ENCODE data around the gene CNOT6. TPM values are rescaled to one million over a fixed set of nuclear protein-coding genes. Genes with fewer than 3 reads are reported as not detected.
A peak's percentile ranks its signal among the peaks of the same experiment; 100 is the strongest.
"Not testable (repeated sequence)": the region's sequence is repeated elsewhere in the genome, so short reads cannot be mapped to it uniquely, and the experiment has no call there.

The CNOT6 gene
- total RNA-seq, 1 donor from 2014 or later = 38.5 TPM

- H3K4me3 ChIP-seq = no peak overlapping the region
- peaks cover 100% of the 10 kb centered on the region for H3K79me2 ChIP-seq (ENCODE audit: low read depth)
- Mint-ChIP-seq H3K4me1 (no peaks in the 10 kb centered on the region), H3K27me3 (ENCODE audit: insufficient read depth, low read depth) (no peaks in the 10 kb centered on the region), H3K9me3 (peaks cover 42% of the 10 kb centered on the region), H3K36me3 (peaks cover 51% of the 10 kb centered on the region), H3K4me3 (no peak overlapping the region), H3K27ac (no peak overlapping the region)
- H3K27me3 ChIP-seq = no peaks in the 10 kb centered on the region
- H3K9me3 ChIP-seq (ENCODE audit: low read depth) = no peaks in the 10 kb centered on the region
- H2AFZ ChIP-seq (replicated peaks) = no peak overlapping the region
- H3F3A ChIP-seq (ENCODE audit: low read depth) = no peaks in the 10 kb centered on the region
- no peak overlapping the region for H3K9ac ChIP-seq
- peaks cover 63% of the 10 kb centered on the region for H4K20me1 ChIP-seq (ENCODE audit: low read depth)
- H3K36me3 ChIP-seq = no peaks in the 10 kb centered on the region
- no peak for DNase-seq (ENCODE audit: low spot score)
- TF ChIP-seq CTCF (IDR thresholded peaks at IDR 0.05) (no peak), EZH2phosphoT487 (IDR thresholded peaks at IDR 0.05) (no peak), EZH2 (IDR thresholded peaks at IDR 0.05) (no peak)
- no peaks in the 10 kb centered on the region for H3K4me1 ChIP-seq
- no peak overlapping the region for H3K4me2 ChIP-seq
- no peak overlapping the region for H3K27ac ChIP-seq
These were observed 13.5 kb downstream of the CNOT6 start for GRCh38 chr5:180507661-180508060.

- Histone ChIP-seq H3K9me3 (ENCODE audit: low read depth) (no peaks in the 10 kb centered on the region), H3K27ac (no peak overlapping the region), H3K79me2 (ENCODE audit: low read depth) (peaks cover 100% of the 10 kb centered on the region), H3K9ac (no peak overlapping the region), H3K27me3 (no peaks in the 10 kb centered on the region), H3K36me3 (no peaks in the 10 kb centered on the region), H3K4me2 (no peak overlapping the region), H3K4me3 (no peak overlapping the region), H4K20me1 (ENCODE audit: low read depth) (peaks cover 86% of the 10 kb centered on the region), H2AFZ (replicated peaks) (no peak overlapping the region), H3F3A (ENCODE audit: low read depth) (peaks cover 6% of the 10 kb centered on the region), H3K4me1 (no peaks in the 10 kb centered on the region)
- Mint-ChIP-seq H3K9me3 (peaks cover 41% of the 10 kb centered on the region), H3K27ac (no peak overlapping the region), H3K27me3 (ENCODE audit: insufficient read depth, low read depth) (peaks cover 3% of the 10 kb centered on the region), H3K4me3 (no peak overlapping the region), H3K4me1 (no peaks in the 10 kb centered on the region), H3K36me3 (peaks cover 58% of the 10 kb centered on the region)
- no peak for TF ChIP-seq EZH2 (IDR thresholded peaks at IDR 0.05)
- no peak for TF ChIP-seq EZH2phosphoT487 (IDR thresholded peaks at IDR 0.05)
- no peak for TF ChIP-seq CTCF (IDR thresholded peaks at IDR 0.05)
- no peak for DNase-seq (ENCODE audit: low spot score)
These were observed 21.1 kb downstream of the CNOT6 start for GRCh38 chr5:180515294-180515693.

GRCh38 chr5:180515974-180516373 lies 21.8 kb downstream of the CNOT6 start:
- H3K27ac Mint-ChIP-seq; H3K4me1 ChIP-seq; DNase-seq (ENCODE audit: low spot score); H3K27me3 Mint-ChIP-seq (ENCODE audit: insufficient read depth, low read depth); H3F3A ChIP-seq (ENCODE audit: low read depth); H3K9me3 ChIP-seq (ENCODE audit: low read depth); H3K4me1 Mint-ChIP-seq; H3K27me3 ChIP-seq; H2AFZ ChIP-seq (replicated peaks); H3K36me3 ChIP-seq; H3K4me3 ChIP-seq; H3K4me3 Mint-ChIP-seq; H3K9ac ChIP-seq; H3K27ac ChIP-seq; H3K4me2 ChIP-seq: not testable (repeated sequence)
- H3K79me2 ChIP-seq (ENCODE audit: low read depth) = peaks cover 100% of the 10 kb centered on the region
- Mint-ChIP-seq H3K9me3 (peaks cover 42% of the 10 kb centered on the region), H3K36me3 (peaks cover 59% of the 10 kb centered on the region)
- peak; percentile 4 for TF ChIP-seq CTCF (IDR thresholded peaks at IDR 0.05)
- H4K20me1 ChIP-seq (ENCODE audit: low read depth) = peaks cover 85% of the 10 kb centered on the region

GRCh38 chr5:180516440-180516839 lies 22.3 kb downstream of the CNOT6 start:
- DNase-seq (ENCODE audit: low spot score) = no peak
- H3K36me3 Mint-ChIP-seq = peaks cover 64% of the 10 kb centered on the region
- H3K36me3 ChIP-seq = no peaks in the 10 kb centered on the region
- H3K27ac Mint-ChIP-seq = no peak overlapping the region
- H3K9me3 ChIP-seq (ENCODE audit: low read depth) = no peaks in the 10 kb centered on the region
- no peak overlapping the region for H3K4me3 Mint-ChIP-seq
- peaks cover 88% of the 10 kb centered on the region for H4K20me1 ChIP-seq (ENCODE audit: low read depth)
- TF ChIP-seq EZH2 (IDR thresholded peaks at IDR 0.05) (no peak), CTCF (IDR thresholded peaks at IDR 0.05) (no peak), EZH2phosphoT487 (IDR thresholded peaks at IDR 0.05) (no peak)
- H3K4me2 ChIP-seq = no peak overlapping the region
- H3K4me3 ChIP-seq = no peak overlapping the region
- H3K79me2 ChIP-seq (ENCODE audit: low read depth) = peaks cover 100% of the 10 kb centered on the region
- H3F3A ChIP-seq (ENCODE audit: low read depth) = peaks cover 6% of the 10 kb centered on the region
- H3K27ac ChIP-seq = no peak overlapping the region
- H3K4me1 Mint-ChIP-seq = no peaks in the 10 kb centered on the region
- H3K4me1 ChIP-seq = peaks cover 2% of the 10 kb centered on the region
- peaks cover 47% of the 10 kb centered on the region for H3K9me3 Mint-ChIP-seq
- no peaks in the 10 kb centered on the region for H3K27me3 ChIP-seq
- no peak overlapping the region for H3K9ac ChIP-seq
- no peak overlapping the region for H2AFZ ChIP-seq (replicated peaks)
- H3K27me3 Mint-ChIP-seq (ENCODE audit: insufficient read depth, low read depth) = peaks cover 3% of the 10 kb centered on the region
